NB4 (cell line): ENCODE results near the gene ANXA6.

Experiments
- DNase-seq: peaks from one replicate; pipeline ENCODE4 v3.0.0; 2010; ENCODE audit warnings: low read depth
- H3K4me3 ChIP-seq: one replicate; pipeline ENCODE4 v1.5.1; 2011; ENCODE audit warnings: mild to moderate bottlenecking, low read depth, low read length, moderate library complexity
- CTCF ChIP-seq: IDR thresholded peaks from one replicate; pipeline ENCODE4 v1.5.1; 2012; ENCODE audit warnings: low read depth, low read length
- MAX ChIP-seq: IDR thresholded peaks from 2 replicates; pipeline ENCODE4 v1.6.1; 2011; ENCODE audit warnings: low read depth, low read length
- MYC ChIP-seq: IDR thresholded peaks from 2 replicates; pipeline ENCODE4 v1.6.1; 2011; ENCODE audit warnings: low read depth, low read length
- POLR2A ChIP-seq: IDR thresholded peaks from 2 replicates; pipeline ENCODE4 v1.6.1; 2011; ENCODE audit warnings: mild to moderate bottlenecking; ENCODE audit not compliant: insufficient read length; ENCODE audit errors: extremely low read depth

ANXA6 gene

GRCh38 chr5:151066920-151067319 is 90.7 kb downstream of the ANXA6 start:
- DNase-seq: no peak
- TF ChIP-seq MAX: no peak
- TF ChIP-seq MYC: no peak
- TF ChIP-seq CTCF: no peak
- H3K4me3 ChIP-seq: no peak overlapping the region

- H3K4me3 ChIP-seq: no peak overlapping the region
- TF ChIP-seq CTCF (no peak), MAX (no peak), MYC (no peak), POLR2A (no peak)
- DNase-seq: no peak
Observed at GRCh38 chr5:151065609-151066008, 92.0 kb downstream of the ANXA6 start.

- no peak for TF ChIP-seq MAX
- TF ChIP-seq MYC: no peak
- no peak for TF ChIP-seq POLR2A
- TF ChIP-seq CTCF: no peak
- DNase-seq: no peak
- H3K4me3 ChIP-seq: no peak overlapping the region
Observed at GRCh38 chr5:151064916-151065499, 92.6 kb downstream of the ANXA6 start.

- no peak overlapping the region for H3K4me3 ChIP-seq
- peak; percentile 78 for DNase-seq
- TF ChIP-seq POLR2A (no peak), MYC (no peak), MAX (no peak), CTCF (no peak)
Observed at GRCh38 chr5:151063142-151063989, 94.2 kb downstream of the ANXA6 start.

- no peak for TF ChIP-seq POLR2A
- TF ChIP-seq CTCF: no peak
- no peak for TF ChIP-seq MYC
- DNase-seq: no peak
- H3K4me3 ChIP-seq: no peak overlapping the region
Observed at GRCh38 chr5:151062405-151063141, 95.0 kb downstream of the ANXA6 start.
